Thyroid gland (tissue), 4 donors: ENCODE measurements around the gene ZFAND2B. TPM values are rescaled to one million over a fixed set of nuclear protein-coding genes. Genes with fewer than 3 reads are reported as not detected.

Source experiments
- DNase-seq, 2 donors: peaks; one replicate each; pipeline ENCODE4 v3.0.0-alpha.2; 2019
- H3K27ac ChIP-seq, 3 donors: fragments of 200-600 bp; sonication (generic); 1 replicate in 2 of 3; 2 replicates in 1 of 3; pipeline ENCODE4 v1.5.1; 2016 to 2019; ENCODE audit warnings: mild to moderate bottlenecking in 1 of 3, moderate library complexity in 1 of 3
- H3K27me3 ChIP-seq: fragments of 200-600 bp; sonication (generic); one replicate; pipeline ENCODE4 v1.5.1; 2019
- H3K36me3 ChIP-seq, 2 donors: fragments of 200-600 bp; sonication (generic); one replicate each; pipeline ENCODE4 v1.5.1; 2016 to 2019
- H3K4me1 ChIP-seq, 2 donors: fragments of 200-600 bp; sonication (generic); one replicate each; pipeline ENCODE4 v1.5.1; 2017 to 2019
- H3K4me3 ChIP-seq, 3 donors: fragments of 200-600 bp; sonication (generic); replicated peaks in 1 of 3; 1 replicate in 2 of 3; 2 replicates in 1 of 3; pipeline ENCODE4 v1.5.1; 2016; ENCODE audit warnings: mild to moderate bottlenecking in 1 of 3
- H3K9me3 ChIP-seq: fragments of 200-600 bp; sonication (generic); one replicate; pipeline ENCODE4 v1.5.1; 2017
- POLR2A ChIP-seq, 2 donors: fragments of 450-650 bp; IDR thresholded peaks; one replicate each; pipeline ENCODE4 v1.6.1; 2017; ENCODE audit warnings: antibody characterized with exemption in 2 of 2, mild to moderate bottlenecking in 2 of 2, moderate library complexity in 1 of 2
- WGBS, 2 donors: methylation state at CpG; one replicate each; pipeline ENCODE4 v1.1.5; 2017; 5-methylcytosine and 5-hydroxymethylcytosine counted together
- intact Hi-C: fragments of 100-400 bp; cut with DNase I; formaldehyde crosslinking; loops from one replicate; pipeline ENCODE4 v1.15.1; 2023
- total RNA-seq, 4 donors: library from RNA; depleted of rRNA; stranded (reverse); fragments of >200 nt; gene quantifications; one replicate each; pipeline ENCODE4 v1.2.3, GENCODE V29; 2016
- TF ChIP-seq, protein P1 (sequence below), 6 experiments: fragments of 200-600 bp in 3 of 6; fragments of 450-650 bp in 3 of 6; sonication (generic) in 3 of 6; IDR thresholded peaks; one replicate each; pipeline ENCODE4 v1.5.1; 2016 to 2019; ENCODE audit warnings: antibody characterized with exemption in 6 of 6, mild to moderate bottlenecking in 2 of 6, inconsistent platforms in 1 of 6, moderate library complexity in 1 of 6

The ZFAND2B gene
- total RNA-seq, 4 donors from 2014 or later, result 78.7 to 131 (median 92.0) TPM

DNA sequence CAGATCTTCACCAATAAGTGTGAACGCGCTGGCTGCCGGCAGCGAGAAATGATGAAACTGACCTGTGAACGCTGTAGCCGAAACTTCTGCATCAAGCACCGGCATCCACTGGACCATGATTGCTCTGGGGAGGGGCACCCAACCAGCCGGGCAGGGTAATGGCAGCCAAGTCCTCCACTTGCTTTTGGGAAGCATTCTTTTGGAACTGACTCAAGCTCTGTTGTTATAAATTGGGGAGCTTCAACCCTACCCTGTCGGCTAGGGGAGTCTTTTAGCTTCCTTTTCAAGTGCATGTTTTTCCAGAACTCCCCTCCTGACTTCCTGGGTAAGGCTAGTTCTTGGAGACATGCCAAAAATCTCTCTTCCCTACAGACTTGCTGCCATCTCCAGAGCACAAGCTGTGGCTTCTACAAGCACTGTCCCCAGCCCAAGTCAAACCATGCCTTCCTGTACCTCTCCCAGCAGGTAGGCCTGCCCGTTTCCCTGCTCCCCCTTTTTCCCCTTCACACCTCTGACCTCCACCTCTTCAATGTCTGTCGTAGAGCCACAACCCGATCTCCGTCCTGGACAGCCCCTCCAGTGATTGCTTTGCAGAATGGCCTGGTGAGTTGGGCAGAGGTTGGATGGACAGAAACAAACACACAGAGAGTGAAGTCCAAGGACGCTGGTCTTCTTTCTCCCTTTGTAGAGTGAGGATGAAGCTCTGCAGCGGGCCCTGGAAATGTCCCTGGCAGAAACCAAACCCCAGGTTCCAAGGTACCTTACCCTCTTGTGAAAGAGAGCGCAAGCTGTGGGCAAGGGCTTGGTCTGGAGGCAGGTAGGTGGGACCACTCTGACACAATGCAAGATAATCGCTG, 1.5 kb downstream of the ZFAND2B start:
- Histone ChIP-seq H3K4me3 (peak overlapping the region in 1 of 3 donors; percentile 54), H3K27ac (peak overlapping the region; percentile 81 to 97 (median 94)), H3K9me3 (no peaks in the 10 kb centered on the region), H3K36me3 (peaks cover 20 to 39% of the 10 kb centered on the region in 2 donors), H3K4me1 (peaks cover 17 to 27% of the 10 kb centered on the region in 2 donors), H3K27me3 (no peaks in the 10 kb centered on the region)
- intact Hi-C loops, result no loop called here
- 41 to 60% methylated on average over 17 of the region's 17 CpGs for WGBS, 2 donors
- peak in 1 of 2 donors; percentile 62 for TF ChIP-seq POLR2A (IDR thresholded peaks at IDR 0.05)
- TF ChIP-seq, protein P1, sequence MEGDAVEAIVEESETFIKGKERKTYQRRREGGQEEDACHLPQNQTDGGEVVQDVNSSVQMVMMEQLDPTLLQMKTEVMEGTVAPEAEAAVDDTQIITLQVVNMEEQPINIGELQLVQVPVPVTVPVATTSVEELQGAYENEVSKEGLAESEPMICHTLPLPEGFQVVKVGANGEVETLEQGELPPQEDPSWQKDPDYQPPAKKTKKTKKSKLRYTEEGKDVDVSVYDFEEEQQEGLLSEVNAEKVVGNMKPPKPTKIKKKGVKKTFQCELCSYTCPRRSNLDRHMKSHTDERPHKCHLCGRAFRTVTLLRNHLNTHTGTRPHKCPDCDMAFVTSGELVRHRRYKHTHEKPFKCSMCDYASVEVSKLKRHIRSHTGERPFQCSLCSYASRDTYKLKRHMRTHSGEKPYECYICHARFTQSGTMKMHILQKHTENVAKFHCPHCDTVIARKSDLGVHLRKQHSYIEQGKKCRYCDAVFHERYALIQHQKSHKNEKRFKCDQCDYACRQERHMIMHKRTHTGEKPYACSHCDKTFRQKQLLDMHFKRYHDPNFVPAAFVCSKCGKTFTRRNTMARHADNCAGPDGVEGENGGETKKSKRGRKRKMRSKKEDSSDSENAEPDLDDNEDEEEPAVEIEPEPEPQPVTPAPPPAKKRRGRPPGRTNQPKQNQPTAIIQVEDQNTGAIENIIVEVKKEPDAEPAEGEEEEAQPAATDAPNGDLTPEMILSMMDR (IDR thresholded peaks at IDR 0.05), result no peak
- peak; percentile 92 to 93 for DNase-seq

DNA sequence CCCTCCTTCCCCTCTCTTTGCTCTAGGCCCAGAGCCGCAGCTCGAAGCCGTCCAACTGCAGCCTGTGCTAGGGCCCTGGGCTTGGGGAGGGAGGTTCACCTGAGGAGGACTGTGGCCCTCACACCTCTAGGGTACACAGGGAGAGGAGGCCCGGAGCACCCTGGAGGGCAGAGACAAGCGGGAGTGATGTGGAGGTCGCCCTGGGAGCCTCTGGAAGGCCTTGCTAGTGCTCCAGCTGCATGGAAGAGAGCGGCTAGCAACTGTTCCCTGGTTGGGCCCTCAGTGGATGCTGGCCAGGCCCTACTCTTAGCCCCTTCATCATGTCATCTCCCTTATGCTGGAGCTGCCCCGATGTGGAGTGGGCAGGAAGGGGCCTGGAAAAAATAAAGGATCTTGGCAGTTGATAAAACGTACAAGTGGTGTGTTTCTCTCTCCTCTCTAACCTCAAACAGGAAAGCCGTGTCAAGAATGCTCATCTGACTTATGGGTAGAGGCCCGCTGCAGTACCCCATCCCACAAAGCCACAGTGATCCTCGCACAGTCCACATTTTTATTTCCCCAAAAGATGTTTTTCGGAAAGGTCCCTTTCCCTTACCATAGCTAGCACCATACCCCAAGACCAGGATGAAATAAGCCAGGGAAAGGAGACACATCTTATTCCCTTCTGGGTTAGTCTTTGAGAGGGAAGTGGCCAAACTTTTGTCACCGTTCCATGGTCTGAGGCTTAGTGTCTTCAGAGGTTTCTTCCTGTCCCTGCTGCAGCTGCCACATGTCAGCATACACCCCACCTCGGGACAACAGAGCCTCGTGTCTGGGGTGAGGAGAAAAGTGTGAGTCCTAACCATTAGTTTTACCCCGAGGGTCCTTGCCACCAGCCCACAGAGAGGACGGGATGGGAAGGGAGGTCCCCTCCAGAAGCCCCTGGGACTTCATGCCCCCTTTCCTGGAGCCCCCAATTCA, 2.9 kb downstream of the ZFAND2B start:
- Histone ChIP-seq H3K27ac (peak overlapping the region; percentile 59 to 97 (median 94)), H3K36me3 (peaks cover 27 to 53% of the 10 kb centered on the region in 2 donors), H3K27me3 (no peaks in the 10 kb centered on the region), H3K9me3 (no peaks in the 10 kb centered on the region), H3K4me1 (peaks cover 17 to 27% of the 10 kb centered on the region in 2 donors), H3K4me3 (no peak overlapping the region)
- intact Hi-C loops, result loop anchor here (5.0 kb wide), 1 partner anchor 32 kb away; the partner anchor contains the start of genes CNPPD1 and RETREG2
- TF ChIP-seq, protein P1 (IDR thresholded peaks at IDR 0.05), result no peak
- TF ChIP-seq POLR2A (IDR thresholded peaks at IDR 0.05), result no peak
- no peak for DNase-seq
- WGBS, 2 donors, result 89 to 92% methylated on average over 18 of the region's 18 CpGs

DNA sequence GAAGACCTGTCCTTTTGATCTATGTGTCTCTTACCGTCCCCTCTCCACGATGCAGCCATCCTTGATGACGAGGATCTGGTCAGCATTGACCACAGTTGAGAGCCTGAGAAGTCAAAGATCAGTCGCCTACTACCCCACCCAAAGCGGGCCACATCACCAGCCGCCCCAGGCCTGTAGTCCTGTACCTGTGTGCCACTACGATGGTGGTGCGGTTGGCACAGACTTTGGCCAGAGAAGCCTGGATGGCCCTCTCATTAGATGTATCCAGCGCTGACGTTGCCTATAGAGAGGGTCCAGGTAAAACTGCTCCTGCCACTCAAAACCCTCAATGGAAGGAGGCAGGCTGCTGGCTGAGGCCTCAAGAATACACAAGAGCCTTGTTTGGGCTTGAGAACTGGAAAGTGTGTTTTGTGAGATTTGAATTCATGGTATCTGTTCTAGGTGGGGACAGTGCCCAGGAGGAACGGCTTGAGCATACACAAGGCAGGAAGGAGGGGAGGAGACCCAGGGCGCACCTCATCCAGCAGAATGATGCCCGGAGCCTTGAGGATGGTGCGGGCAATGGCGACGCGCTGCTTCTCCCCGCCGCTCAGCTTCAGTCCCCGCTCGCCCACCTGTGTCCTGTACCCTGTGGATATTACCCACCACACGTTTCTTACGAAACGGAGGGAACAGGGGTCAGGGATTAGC, 3.8 kb downstream of the ZFAND2B start:
- DNase-seq, result no peak
- H3K27ac ChIP-seq, result peak overlapping the region in 2 of 3 donors; percentile 15 to 94

DNA sequence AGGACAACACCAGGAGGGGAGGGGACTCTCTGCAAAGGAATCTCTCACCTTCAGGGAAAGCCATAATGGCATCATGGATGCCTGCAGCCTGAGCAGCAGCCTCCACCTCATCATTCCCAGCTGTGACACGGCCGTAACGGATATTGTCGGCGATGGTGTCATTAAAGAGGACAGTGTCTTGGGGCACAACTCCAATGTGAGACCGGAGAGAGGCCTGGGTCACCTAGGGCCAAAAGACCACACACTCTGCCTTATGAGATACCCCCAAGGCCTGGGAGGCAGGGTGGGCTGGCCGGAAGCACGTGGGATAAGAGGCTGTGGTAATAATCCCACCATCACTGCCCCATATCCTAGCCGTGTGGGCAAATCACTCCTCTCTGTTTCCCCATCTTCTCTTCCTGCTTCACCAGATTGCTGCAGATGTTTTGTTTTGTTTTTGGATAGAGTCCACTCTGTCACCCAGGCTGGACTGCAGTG, 4.3 kb downstream of the ZFAND2B start:
- Histone ChIP-seq H3K4me1 (peaks cover 17 to 26% of the 10 kb centered on the region in 2 donors), H3K36me3 (peaks cover 27 to 58% of the 10 kb centered on the region in 2 donors), H3K9me3 (no peaks in the 10 kb centered on the region), H3K4me3 (no peak overlapping the region), H3K27ac (peak overlapping the region in 1 of 3 donors; percentile 94), H3K27me3 (no peaks in the 10 kb centered on the region)
- no peak for DNase-seq
- intact Hi-C loops, result loop anchor here (5.0 kb wide), 1 partner anchor 34 kb away; the partner anchor contains the start of genes CNPPD1 and RETREG2
- WGBS, 2 donors, result 91 to 93% methylated on average over 9 of the region's 9 CpGs
- TF ChIP-seq POLR2A (IDR thresholded peaks at IDR 0.05), result no peak
- TF ChIP-seq, protein P1 (IDR thresholded peaks at IDR 0.05), result no peak

More for the DNA sequence above, 3.8 kb downstream of the ZFAND2B start:
- Histone ChIP-seq H3K4me3 (no peak overlapping the region), H3K9me3 (no peaks in the 10 kb centered on the region), H3K4me1 (peaks cover 17 to 27% of the 10 kb centered on the region in 2 donors), H3K27me3 (no peaks in the 10 kb centered on the region), H3K36me3 (peaks cover 27 to 58% of the 10 kb centered on the region in 2 donors)
- 94% methylated on average over 20 to 24 of the region's 24 CpGs for WGBS, 2 donors
- TF ChIP-seq POLR2A (IDR thresholded peaks at IDR 0.05), result no peak
- intact Hi-C loops, result loop anchor here (5.0 kb wide), 1 partner anchor 33 kb away; the partner anchor contains the start of genes CNPPD1 and RETREG2
